GM12878 (cell line): ENCODE data around the gene CASP10. TPM values are rescaled to one million over a fixed set of nuclear protein-coding genes. Genes with fewer than 3 reads are reported as not detected.

Experiments used
- CBX5 ChIP-seq: sonication (generic); IDR thresholded peaks from 2 replicates; pipeline ENCODE4 v1.6.1; 2016; ENCODE audit warnings: low read depth, moderate library complexity, mild to moderate bottlenecking, inconsistent platforms
- CHD4 ChIP-seq: fragments of 200-600 bp; sonication (generic); IDR thresholded peaks from 2 replicates; pipeline ENCODE4 v1.6.1; 2016; ENCODE audit warnings: mild to moderate bottlenecking
- MEF2A ChIP-seq: IDR thresholded peaks from 2 replicates; pipeline ENCODE4 v1.6.1; 2011; ENCODE audit warnings: low read depth, mild to moderate bottlenecking, low read length, moderate library complexity; ENCODE audit not compliant: insufficient read depth
- MTA2 ChIP-seq: fragments of 450-650 bp; IDR thresholded peaks from 2 replicates; pipeline ENCODE4 v1.6.1; 2016; ENCODE audit warnings: low read depth, mild to moderate bottlenecking, moderate library complexity
- MXI1 ChIP-seq: fragments of 150-350 bp; IDR thresholded peaks from 2 replicates; pipeline ENCODE4 v1.6.1; 2011; ENCODE audit warnings: low read depth, mild to moderate bottlenecking, inconsistent platforms, low read length, improper control_type of control experiment
- NR2C2 ChIP-seq: IDR thresholded peaks from 2 replicates; pipeline ENCODE4 v1.6.1; 2011; ENCODE audit warnings: borderline replicate concordance, low read depth; ENCODE audit not compliant: control insufficient read depth, insufficient read length
- PML ChIP-seq: IDR thresholded peaks from 2 replicates; pipeline ENCODE4 v1.6.1; 2012; ENCODE audit warnings: low read length, inconsistent platforms
- RCOR1 ChIP-seq: conservative IDR thresholded peaks from 2 replicates; pipeline ENCODE4 v1.6.1; 2012; ENCODE audit warnings: low read depth, low read length, improper control_type of control experiment
- RELA ChIP-seq: fragments of 450-650 bp; IDR thresholded peaks from 2 replicates; pipeline ENCODE4 v1.8.0; 2014; ENCODE audit warnings: borderline replicate concordance; ENCODE audit not compliant: partially characterized antibody
- SREBF1 ChIP-seq: IDR thresholded peaks from 2 replicates; pipeline ENCODE4 v1.6.1; 2012; ENCODE audit warnings: mild to moderate bottlenecking, low read length
- ZNF217 ChIP-seq: fragments of 450-650 bp; IDR thresholded peaks from 2 replicates; pipeline ENCODE4 v1.6.1; 2017; ENCODE audit warnings: antibody characterized with exemption, mild to moderate bottlenecking
- polyA plus RNA-seq, 11 experiments: library from polyadenylated mRNA; depleted of rRNA in 4 of 11; unstranded in 6 of 11; stranded (reverse) in 5 of 11; fragments of >200 nt; fragmentation: Nextera tagmentation in 4 of 11; fragmentation: Illumina TruSeq in 1 of 11; extraction: Ambion mirVana in 4 of 11; extraction: Trizol in 1 of 11; gene quantifications; 1 replicate in 1 of 11; 2 replicates in 10 of 11; pipeline versions ENCODE4 v1.2.1 to v1.2.3, GENCODE V29; 2011 to 2016; ENCODE audit warnings: inconsistent platforms in 2 of 11, missing spikeins in 2 of 11, low read depth in 1 of 11
- total RNA-seq, 4 experiments: library from RNA; depleted of rRNA in 3 of 4; stranded (reverse); fragments of >200 nt in 3 of 4; fragmentation: Illumina TruSeq in 1 of 4; extraction: Trizol in 1 of 4; gene quantifications; 2 replicates each; pipeline versions ENCODE4 v1.2.1 to v1.2.3, GENCODE V29; 2013 to 2021
- TF ChIP-seq, protein P1 (sequence below): fragments of 450-650 bp; IDR thresholded peaks from 2 replicates; pipeline ENCODE4 v1.6.1; 2016; ENCODE audit warnings: mild to moderate bottlenecking
- TF ChIP-seq, protein P2 (sequence below): IDR thresholded peaks from 2 replicates; pipeline ENCODE4 v1.6.1; 2012; ENCODE audit warnings: mild to moderate bottlenecking, low read depth, low read length
- TF ChIP-seq, protein P3 (sequence below): fragments of 450-650 bp; IDR thresholded peaks from 2 replicates; pipeline ENCODE4 v1.6.1; 2017; ENCODE audit warnings: low read depth, mild to moderate bottlenecking, moderate library complexity
- TF ChIP-seq, protein P4 (sequence below): IDR thresholded peaks from 2 replicates; pipeline ENCODE4 v1.6.1; 2012; ENCODE audit warnings: low read length, inconsistent platforms
- TF ChIP-seq, protein P5 (sequence below), 3 experiments: IDR thresholded peaks in 2 of 3; conservative IDR thresholded peaks in 1 of 3; 2 replicates each; pipeline ENCODE4 v1.5.1; 2011; ENCODE audit warnings: low read depth in 3 of 3, low read length in 3 of 3, mild to moderate bottlenecking in 3 of 3, control low read depth in 2 of 3, moderate library complexity in 2 of 3, inconsistent platforms in 1 of 3, mixed read lengths in 1 of 3; ENCODE audit not compliant: control insufficient read depth in 2 of 3, insufficient read depth in 1 of 3; ENCODE audit errors: extremely low read depth in 1 of 3

Gene CASP10
- total and polyA plus RNA-seq, 10 of the 15 experiments (the other 5 are each of a cell fraction or from before 2014, with no cell fraction given), result 7.2 to 14.1 (median 10.8) TPM

DNA sequence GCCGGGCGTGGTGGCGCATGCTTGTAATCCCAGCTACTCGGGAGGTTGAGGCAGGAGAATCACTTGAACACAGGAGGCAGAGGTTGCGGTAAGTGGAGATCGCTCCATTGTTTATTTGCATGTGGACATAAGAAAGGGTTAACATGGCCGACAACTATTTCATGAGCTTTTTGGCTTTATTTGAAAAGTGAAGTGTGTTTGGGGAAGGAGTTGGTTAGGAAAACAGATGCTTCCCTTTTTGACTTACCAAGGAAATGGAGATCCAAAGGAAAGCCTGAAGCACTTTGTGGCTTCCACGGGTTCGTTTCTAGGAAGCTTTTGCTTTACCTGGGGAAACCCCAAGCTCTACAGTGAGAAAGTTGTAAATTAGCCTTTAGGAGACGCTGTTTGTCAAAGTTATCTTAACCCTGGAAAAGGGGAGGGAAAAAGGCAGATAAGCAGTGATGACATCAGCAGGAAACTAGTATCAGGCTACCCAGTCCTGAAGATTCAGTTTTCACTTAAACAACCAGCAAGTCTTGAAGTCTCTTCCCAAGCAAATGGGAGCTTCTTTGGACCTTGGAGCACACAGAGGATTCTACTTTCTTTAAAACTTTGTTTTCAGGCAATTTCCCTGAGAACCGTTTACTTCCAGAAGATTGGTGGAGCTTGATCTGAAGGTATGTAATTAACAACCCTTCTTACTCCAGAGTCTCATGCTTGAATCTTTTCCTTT lies at the start of gene CASP10 (continued):
- TF ChIP-seq, protein P1, sequence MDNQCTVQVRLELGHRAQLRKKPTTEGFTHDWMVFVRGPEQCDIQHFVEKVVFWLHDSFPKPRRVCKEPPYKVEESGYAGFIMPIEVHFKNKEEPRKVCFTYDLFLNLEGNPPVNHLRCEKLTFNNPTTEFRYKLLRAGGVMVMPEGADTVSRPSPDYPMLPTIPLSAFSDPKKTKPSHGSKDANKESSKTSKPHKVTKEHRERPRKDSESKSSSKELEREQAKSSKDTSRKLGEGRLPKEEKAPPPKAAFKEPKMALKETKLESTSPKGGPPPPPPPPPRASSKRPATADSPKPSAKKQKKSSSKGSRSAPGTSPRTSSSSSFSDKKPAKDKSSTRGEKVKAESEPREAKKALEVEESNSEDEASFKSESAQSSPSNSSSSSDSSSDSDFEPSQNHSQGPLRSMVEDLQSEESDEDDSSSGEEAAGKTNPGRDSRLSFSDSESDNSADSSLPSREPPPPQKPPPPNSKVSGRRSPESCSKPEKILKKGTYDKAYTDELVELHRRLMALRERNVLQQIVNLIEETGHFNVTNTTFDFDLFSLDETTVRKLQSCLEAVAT, result peak; percentile 70
- TF ChIP-seq NR2C2 (no peak), ZNF217 (0 out of 2 replicates have a peak, but pooled peaks have one; percentile 17), MTA2 (0 out of 2 replicates have a peak, but pooled peaks have one; percentile 40), RELA (peak; percentile 33), CHD4 (no peak), CBX5 (no peak), RCOR1 (no peak), MXI1 (peak; percentile 14; the same call in 1 of the 2 replicates), SREBF1 (no peak), MEF2A (0 out of 2 replicates have a peak, but pooled peaks have one; percentile 35), PML (0 out of 2 replicates have a peak, but pooled peaks have one; percentile 14)
- TF ChIP-seq, protein P2, sequence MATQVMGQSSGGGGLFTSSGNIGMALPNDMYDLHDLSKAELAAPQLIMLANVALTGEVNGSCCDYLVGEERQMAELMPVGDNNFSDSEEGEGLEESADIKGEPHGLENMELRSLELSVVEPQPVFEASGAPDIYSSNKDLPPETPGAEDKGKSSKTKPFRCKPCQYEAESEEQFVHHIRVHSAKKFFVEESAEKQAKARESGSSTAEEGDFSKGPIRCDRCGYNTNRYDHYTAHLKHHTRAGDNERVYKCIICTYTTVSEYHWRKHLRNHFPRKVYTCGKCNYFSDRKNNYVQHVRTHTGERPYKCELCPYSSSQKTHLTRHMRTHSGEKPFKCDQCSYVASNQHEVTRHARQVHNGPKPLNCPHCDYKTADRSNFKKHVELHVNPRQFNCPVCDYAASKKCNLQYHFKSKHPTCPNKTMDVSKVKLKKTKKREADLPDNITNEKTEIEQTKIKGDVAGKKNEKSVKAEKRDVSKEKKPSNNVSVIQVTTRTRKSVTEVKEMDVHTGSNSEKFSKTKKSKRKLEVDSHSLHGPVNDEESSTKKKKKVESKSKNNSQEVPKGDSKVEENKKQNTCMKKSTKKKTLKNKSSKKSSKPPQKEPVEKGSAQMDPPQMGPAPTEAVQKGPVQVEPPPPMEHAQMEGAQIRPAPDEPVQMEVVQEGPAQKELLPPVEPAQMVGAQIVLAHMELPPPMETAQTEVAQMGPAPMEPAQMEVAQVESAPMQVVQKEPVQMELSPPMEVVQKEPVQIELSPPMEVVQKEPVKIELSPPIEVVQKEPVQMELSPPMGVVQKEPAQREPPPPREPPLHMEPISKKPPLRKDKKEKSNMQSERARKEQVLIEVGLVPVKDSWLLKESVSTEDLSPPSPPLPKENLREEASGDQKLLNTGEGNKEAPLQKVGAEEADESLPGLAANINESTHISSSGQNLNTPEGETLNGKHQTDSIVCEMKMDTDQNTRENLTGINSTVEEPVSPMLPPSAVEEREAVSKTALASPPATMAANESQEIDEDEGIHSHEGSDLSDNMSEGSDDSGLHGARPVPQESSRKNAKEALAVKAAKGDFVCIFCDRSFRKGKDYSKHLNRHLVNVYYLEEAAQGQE, result no peak
- TF ChIP-seq, protein P3, sequence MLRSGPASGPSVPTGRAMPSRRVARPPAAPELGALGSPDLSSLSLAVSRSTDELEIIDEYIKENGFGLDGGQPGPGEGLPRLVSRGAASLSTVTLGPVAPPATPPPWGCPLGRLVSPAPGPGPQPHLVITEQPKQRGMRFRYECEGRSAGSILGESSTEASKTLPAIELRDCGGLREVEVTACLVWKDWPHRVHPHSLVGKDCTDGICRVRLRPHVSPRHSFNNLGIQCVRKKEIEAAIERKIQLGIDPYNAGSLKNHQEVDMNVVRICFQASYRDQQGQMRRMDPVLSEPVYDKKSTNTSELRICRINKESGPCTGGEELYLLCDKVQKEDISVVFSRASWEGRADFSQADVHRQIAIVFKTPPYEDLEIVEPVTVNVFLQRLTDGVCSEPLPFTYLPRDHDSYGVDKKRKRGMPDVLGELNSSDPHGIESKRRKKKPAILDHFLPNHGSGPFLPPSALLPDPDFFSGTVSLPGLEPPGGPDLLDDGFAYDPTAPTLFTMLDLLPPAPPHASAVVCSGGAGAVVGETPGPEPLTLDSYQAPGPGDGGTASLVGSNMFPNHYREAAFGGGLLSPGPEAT, result peak; percentile 63; the same call in 1 of the 2 replicates
- TF ChIP-seq, protein P4, sequence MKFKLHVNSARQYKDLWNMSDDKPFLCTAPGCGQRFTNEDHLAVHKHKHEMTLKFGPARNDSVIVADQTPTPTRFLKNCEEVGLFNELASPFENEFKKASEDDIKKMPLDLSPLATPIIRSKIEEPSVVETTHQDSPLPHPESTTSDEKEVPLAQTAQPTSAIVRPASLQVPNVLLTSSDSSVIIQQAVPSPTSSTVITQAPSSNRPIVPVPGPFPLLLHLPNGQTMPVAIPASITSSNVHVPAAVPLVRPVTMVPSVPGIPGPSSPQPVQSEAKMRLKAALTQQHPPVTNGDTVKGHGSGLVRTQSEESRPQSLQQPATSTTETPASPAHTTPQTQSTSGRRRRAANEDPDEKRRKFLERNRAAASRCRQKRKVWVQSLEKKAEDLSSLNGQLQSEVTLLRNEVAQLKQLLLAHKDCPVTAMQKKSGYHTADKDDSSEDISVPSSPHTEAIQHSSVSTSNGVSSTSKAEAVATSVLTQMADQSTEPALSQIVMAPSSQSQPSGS, result peak; percentile 71; the same call in 1 of the 2 replicates
- TF ChIP-seq, protein P5, sequence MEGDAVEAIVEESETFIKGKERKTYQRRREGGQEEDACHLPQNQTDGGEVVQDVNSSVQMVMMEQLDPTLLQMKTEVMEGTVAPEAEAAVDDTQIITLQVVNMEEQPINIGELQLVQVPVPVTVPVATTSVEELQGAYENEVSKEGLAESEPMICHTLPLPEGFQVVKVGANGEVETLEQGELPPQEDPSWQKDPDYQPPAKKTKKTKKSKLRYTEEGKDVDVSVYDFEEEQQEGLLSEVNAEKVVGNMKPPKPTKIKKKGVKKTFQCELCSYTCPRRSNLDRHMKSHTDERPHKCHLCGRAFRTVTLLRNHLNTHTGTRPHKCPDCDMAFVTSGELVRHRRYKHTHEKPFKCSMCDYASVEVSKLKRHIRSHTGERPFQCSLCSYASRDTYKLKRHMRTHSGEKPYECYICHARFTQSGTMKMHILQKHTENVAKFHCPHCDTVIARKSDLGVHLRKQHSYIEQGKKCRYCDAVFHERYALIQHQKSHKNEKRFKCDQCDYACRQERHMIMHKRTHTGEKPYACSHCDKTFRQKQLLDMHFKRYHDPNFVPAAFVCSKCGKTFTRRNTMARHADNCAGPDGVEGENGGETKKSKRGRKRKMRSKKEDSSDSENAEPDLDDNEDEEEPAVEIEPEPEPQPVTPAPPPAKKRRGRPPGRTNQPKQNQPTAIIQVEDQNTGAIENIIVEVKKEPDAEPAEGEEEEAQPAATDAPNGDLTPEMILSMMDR (IDR thresholded peaks at IDR 0.05 in 2 of 3, conservative IDR thresholded peaks at IDR 0.05 in 1 of 3; ENCODE audit: control insufficient read depth in 2 of 3, extremely low read depth in 1 of 3, insufficient read depth in 1 of 3, low read depth in 3 of 3, low read length in 3 of 3), result peak; percentile 65 to 92 (median 76); a peak in 4 of 6 replicates
